Hepatocyte (in vitro differentiated cells): ENCODE measurements around the gene ABL2.

Source experiments
- CTCF ChIP-seq: fragments of 200-600 bp; sonication (generic); IDR thresholded peaks from 2 replicates; pipeline ENCODE4 v1.5.1; 2016; ENCODE audit warnings: antibody characterized with exemption, mild to moderate bottlenecking; ENCODE audit not compliant: poor library complexity
- EZH2 ChIP-seq: fragments of 200-600 bp; sonication (generic); IDR thresholded peaks from 2 replicates; pipeline ENCODE4 v1.6.1; 2016; ENCODE audit warnings: antibody characterized with exemption, mild to moderate bottlenecking, borderline replicate concordance
- EZH2phosphoT487 ChIP-seq: fragments of 200-600 bp; sonication (generic); IDR thresholded peaks from one replicate; pipeline ENCODE4 v1.6.1; 2018; ENCODE audit warnings: antibody characterized with exemption, mild to moderate bottlenecking, low read depth, moderate library complexity; ENCODE audit not compliant: unreplicated experiment, severe bottlenecking

GRCh38 chr1:179168536-179168935, 60.9 kb downstream of the ABL2 start:
- no peak for TF ChIP-seq CTCF
- TF ChIP-seq EZH2phosphoT487, result no peak
- TF ChIP-seq EZH2, result no peak
